SU-DHL-6 (cell line): ENCODE results near the gene MYO9A.

Experiments used
- H2AFZ ChIP-seq: fragments of 200-600 bp; sonication (generic); 2 replicates; pipeline ENCODE4 v1.6.1; 2014; ENCODE audit warnings: low read depth, mild to moderate bottlenecking, moderate library complexity, mixed read lengths, antibody characterized with exemption, low read length; ENCODE audit not compliant: severe bottlenecking
- H3F3A ChIP-seq: fragments of 200-600 bp; shearing (Covaris generic); 2 replicates; pipeline ENCODE4 v1.6.0; 2016; ENCODE audit warnings: antibody characterized with exemption, mild to moderate bottlenecking; ENCODE audit not compliant: insufficient read depth
- H3K27ac ChIP-seq: fragments of 200-600 bp; sonication (generic); 2 replicates; pipeline ENCODE4 v1.5.1; 2016; ENCODE audit warnings: low read depth, mild to moderate bottlenecking, low read length, moderate library complexity, mixed read lengths
- H3K27me3 ChIP-seq: fragments of 200-600 bp; sonication (generic), shearing (Covaris generic); 2 replicates; pipeline ENCODE4 v1.6.0; 2014; ENCODE audit warnings: mild to moderate bottlenecking, low read length
- H3K36me3 ChIP-seq: fragments of 200-600 bp; sonication (generic); 2 replicates; pipeline ENCODE4 v1.6.1; 2014; ENCODE audit warnings: mild to moderate bottlenecking, low read length, mixed read lengths
- H3K4me2 ChIP-seq: fragments of 300-600, 200-600 bp; shearing (Covaris generic), sonication (generic); 2 replicates; pipeline ENCODE4 v1.6.0; 2014; ENCODE audit warnings: low read length, low read depth, mild to moderate bottlenecking; ENCODE audit not compliant: poor library complexity, severe bottlenecking
- H3K4me3 ChIP-seq: fragments of 200-600 bp; sonication (generic); 2 replicates; pipeline ENCODE4 v1.5.1; 2014; ENCODE audit warnings: antibody characterized with exemption, low read length, mild to moderate bottlenecking, mixed read lengths; ENCODE audit not compliant: insufficient read depth, poor library complexity, severe bottlenecking
- H3K79me2 ChIP-seq: fragments of 200-600 bp; sonication (generic); 2 replicates; pipeline ENCODE4 v1.6.1; 2014; ENCODE audit warnings: mild to moderate bottlenecking, low read length, moderate library complexity; ENCODE audit not compliant: insufficient read depth
- H3K9ac ChIP-seq: fragments of 200-600 bp; sonication (generic); 2 replicates; pipeline ENCODE4 v1.7.0; 2014; ENCODE audit warnings: mild to moderate bottlenecking, low read length
- H3K9me2 ChIP-seq: fragments of 200-600 bp; sonication (generic); replicated peaks from 2 replicates; pipeline ENCODE4 v1.6.1; 2014; ENCODE audit warnings: low read length; ENCODE audit not compliant: insufficient read depth
- H3K9me3 ChIP-seq: fragments of 200-600 bp; sonication (generic); 2 replicates; pipeline ENCODE4 v1.6.1; 2014; ENCODE audit warnings: low read length, mixed read lengths; ENCODE audit not compliant: insufficient read depth
- H4K20me1 ChIP-seq: fragments of 200-600 bp; sonication (generic); 2 replicates; pipeline ENCODE4 v1.6.1; 2014; ENCODE audit warnings: low read depth, mild to moderate bottlenecking, antibody characterized with exemption, low read length, moderate library complexity, mixed read lengths
- CTCF ChIP-seq: fragments of 200-600 bp; sonication (generic); IDR thresholded peaks from one replicate; pipeline ENCODE4 v1.5.1; 2017; ENCODE audit warnings: antibody characterized with exemption, mild to moderate bottlenecking, low read length, moderate library complexity; ENCODE audit not compliant: insufficient read depth, poor library complexity, severe bottlenecking
- EZH2phosphoT487 ChIP-seq: fragments of 200-600 bp; sonication (generic), shearing (Covaris generic); conservative IDR thresholded peaks from 2 replicates; pipeline ENCODE4 v1.6.1; 2018; ENCODE audit warnings: mild to moderate bottlenecking, antibody characterized with exemption, low read length, moderate library complexity, mixed read lengths

MYO9A gene

GRCh38 chr15:71826196-71826595 is 291.8 kb downstream of the MYO9A start:
- H3K4me2 ChIP-seq = no peak overlapping the region
- H3K9ac ChIP-seq = no peak overlapping the region
- H2AFZ ChIP-seq = no peak overlapping the region
- H3K36me3 ChIP-seq = peaks cover 59% of the 10 kb centered on the region
- no peaks in the 10 kb centered on the region for H3K79me2 ChIP-seq
- no peak overlapping the region for H3K27ac ChIP-seq
- TF ChIP-seq CTCF (no peak), EZH2phosphoT487 (no peak)
- H3K27me3 ChIP-seq = no peaks in the 10 kb centered on the region
- H3F3A ChIP-seq = no peaks in the 10 kb centered on the region
- H3K4me3 ChIP-seq = no peak overlapping the region
- no peaks in the 10 kb centered on the region for H4K20me1 ChIP-seq
- no peaks in the 10 kb centered on the region for H3K9me3 ChIP-seq
- H3K9me2 ChIP-seq = no peaks in the 10 kb centered on the region

GRCh38 chr15:71825021-71825730 is 292.8 kb downstream of the MYO9A start:
- no peak overlapping the region for H2AFZ ChIP-seq
- no peak overlapping the region for H3K4me2 ChIP-seq
- H3K36me3 ChIP-seq = peaks cover 57% of the 10 kb centered on the region
- no peaks in the 10 kb centered on the region for H3K9me2 ChIP-seq
- H4K20me1 ChIP-seq = no peaks in the 10 kb centered on the region
- no peaks in the 10 kb centered on the region for H3K79me2 ChIP-seq
- H3K4me3 ChIP-seq = no peak overlapping the region
- no peaks in the 10 kb centered on the region for H3K27me3 ChIP-seq
- no peak overlapping the region for H3K27ac ChIP-seq
- H3K9me3 ChIP-seq = no peaks in the 10 kb centered on the region
- no peaks in the 10 kb centered on the region for H3F3A ChIP-seq
- H3K9ac ChIP-seq = no peak overlapping the region
- TF ChIP-seq CTCF = no peak
- TF ChIP-seq EZH2phosphoT487 = no peak

GRCh38 chr15:71823801-71824200 is 294.1 kb downstream of the MYO9A start:
- Histone ChIP-seq H3K36me3 (peaks cover 46% of the 10 kb centered on the region), H4K20me1 (no peaks in the 10 kb centered on the region), H3K27ac (no peak overlapping the region), H3K79me2 (no peaks in the 10 kb centered on the region), H3K27me3 (no peaks in the 10 kb centered on the region), H3K4me2 (no peak overlapping the region), H3K4me3 (no peak overlapping the region), H2AFZ (no peak overlapping the region), H3F3A (no peaks in the 10 kb centered on the region), H3K9me3 (no peaks in the 10 kb centered on the region), H3K9ac (no peak overlapping the region), H3K9me2 (no peaks in the 10 kb centered on the region)
- TF ChIP-seq EZH2phosphoT487 = no peak
- TF ChIP-seq CTCF = no peak
